NCI-H526 (cell line): ENCODE data around the gene BBOX1.

Experiments used
- DNase-seq, 2 experiments: peaks; one replicate each; lab custom pipeline; 2025; lab: John Stamatoyannopoulos, UW

Gene BBOX1

GRCh38 chr11:27025312-27025955 lies 15.2 kb upstream of the BBOX1 start:
- peak in 1 of 2 experiments; percentile 11 for DNase-seq

DNA sequence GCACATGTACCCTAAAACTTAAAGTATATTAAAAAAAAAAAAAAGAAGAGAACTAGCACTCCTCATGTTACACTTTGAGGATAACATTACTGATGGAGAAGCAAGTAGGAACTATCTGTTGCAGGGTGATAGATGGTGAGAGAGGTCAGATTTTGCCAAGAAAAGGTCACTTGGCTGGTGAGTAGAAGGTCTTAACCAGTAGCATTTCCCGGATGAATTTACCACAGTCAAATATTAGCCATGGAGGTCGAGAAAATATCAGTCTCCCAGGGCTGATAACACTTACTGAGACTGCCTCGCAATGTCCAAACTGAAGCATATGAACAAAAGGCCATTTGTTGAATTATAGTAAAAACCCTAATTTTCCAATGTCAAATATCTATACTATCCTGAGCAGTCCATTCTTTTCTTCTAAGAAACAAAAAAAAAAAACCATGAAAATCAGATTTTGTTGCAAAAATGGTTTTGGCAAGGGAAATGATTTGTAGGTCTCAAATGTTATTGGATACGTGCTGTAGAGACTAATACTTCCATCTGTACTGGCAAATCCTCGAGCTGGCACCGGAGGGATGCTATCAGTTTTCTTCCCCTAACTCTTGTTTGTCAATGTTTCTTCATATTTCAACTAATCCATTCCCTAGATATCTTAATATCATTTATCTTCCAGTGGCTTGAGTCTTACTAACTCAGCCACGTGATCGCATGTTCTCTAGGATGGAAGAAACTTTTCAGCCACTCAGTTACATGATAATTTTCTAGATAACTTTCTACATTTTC lies 14.5 kb upstream of the BBOX1 start:
- DNase-seq, result no peak

- no peak for DNase-seq
Observed at GRCh38 chr11:27028561-27028965, 12.1 kb upstream of the BBOX1 start.

DNA sequence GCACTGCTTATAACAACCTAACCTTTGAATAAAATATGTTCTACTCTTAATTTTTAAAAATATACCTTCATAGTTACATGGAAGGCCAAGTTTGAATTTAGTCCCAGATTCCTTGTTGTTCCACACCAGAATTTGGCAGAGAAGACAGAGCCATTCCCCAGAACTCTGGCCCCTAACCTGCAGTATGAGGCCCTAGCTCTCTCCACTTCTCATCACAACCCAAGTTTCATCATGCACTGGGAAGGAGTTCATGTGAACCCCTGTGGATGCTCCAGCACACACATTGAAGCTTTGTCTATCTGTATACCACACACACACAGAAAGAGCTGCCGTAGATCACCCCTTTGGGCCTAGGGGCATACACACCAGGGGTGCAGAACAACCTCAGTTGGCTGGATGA lies 10.6 kb upstream of the BBOX1 start:
- no peak for DNase-seq

GRCh38 chr11:27031754-27032153 lies 8.9 kb upstream of the BBOX1 start:
- no peak for DNase-seq

GRCh38 chr11:27039873-27040272 lies 742 bp upstream of the BBOX1 start:
- DNase-seq, result no peak

GRCh38 chr11:27041141-27041899 lies 705 bp downstream of the BBOX1 start:
- DNase-seq, result peak in 1 of 2 experiments; percentile 27

- no peak for DNase-seq
Observed at GRCh38 chr11:27046956-27047355, 6.3 kb downstream of the BBOX1 start.

DNA sequence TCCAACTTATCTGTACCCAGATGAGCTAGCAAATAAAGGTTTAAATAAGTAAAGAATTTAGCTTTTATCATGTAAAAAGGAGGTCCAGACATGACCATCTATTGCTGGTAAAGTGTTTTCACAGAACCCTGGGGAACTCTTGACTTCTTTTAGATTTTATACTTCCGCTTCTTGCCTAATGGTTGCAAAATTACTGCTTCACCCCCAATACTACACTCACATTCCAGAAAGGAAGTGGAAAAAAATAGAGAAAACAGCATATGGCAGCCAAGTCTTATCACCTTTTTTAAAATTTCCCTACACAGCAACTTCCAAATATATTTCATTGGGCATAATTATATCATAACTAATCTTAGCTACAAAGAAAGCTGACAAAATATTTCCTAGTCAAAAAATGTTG lies 12.1 kb downstream of the BBOX1 start:
- no peak for DNase-seq

DNA sequence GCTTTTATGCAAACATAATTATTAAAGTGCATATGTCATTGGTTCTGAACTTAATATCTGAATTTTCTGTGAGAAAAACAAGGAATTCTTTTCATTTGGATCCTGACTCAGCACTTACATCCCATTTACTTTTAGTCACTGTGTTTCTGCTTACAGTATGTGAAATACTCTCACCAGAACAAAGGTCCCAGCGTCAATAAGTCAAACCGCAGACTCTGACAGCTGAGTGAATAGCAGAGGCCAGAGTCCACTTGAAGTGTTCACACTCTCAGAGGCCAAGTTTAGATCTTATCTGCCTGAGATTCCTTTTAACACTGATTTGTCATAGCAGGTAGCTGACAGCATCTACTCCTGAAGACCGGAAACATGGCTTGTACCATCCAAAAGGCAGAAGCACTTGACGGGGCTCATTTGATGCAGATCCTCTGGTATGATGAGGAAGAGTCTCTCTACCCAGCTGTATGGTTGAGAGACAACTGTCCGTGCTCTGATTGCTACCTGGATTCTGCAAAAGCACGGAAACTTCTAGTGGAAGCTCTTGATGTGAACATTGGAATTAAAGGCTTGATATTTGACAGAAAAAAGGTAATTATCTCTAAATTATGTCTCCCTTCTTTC lies 14.6 kb downstream of the BBOX1 start:
- DNase-seq, result peak in 1 of 2 experiments; percentile 47

GRCh38 chr11:27057091-27057780 lies 16.6 kb downstream of the BBOX1 start:
- peak in 1 of 2 experiments; percentile 39 for DNase-seq

DNA sequence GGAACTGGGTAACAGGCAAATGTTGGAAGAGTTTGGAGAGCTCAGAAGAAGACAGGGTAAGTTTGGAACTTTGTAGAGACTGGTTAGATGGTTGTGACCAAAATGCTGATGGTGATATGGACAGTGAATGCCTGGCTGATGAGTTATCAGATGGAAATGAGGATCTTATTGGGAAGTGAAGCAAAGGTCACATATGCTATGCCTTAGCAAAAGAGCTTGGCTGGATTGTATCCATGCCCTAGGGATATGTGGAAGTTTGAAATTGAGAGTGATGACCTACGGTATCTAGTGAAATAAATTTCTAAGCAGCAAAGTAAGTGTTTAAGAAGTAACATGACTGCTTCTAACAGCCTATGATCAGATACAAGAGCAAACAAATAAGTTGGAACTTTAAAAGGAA lies 17.8 kb downstream of the BBOX1 start:
- DNase-seq, result no peak

- DNase-seq, result no peak
Observed at GRCh38 chr11:27059431-27059830, 18.8 kb downstream of the BBOX1 start.

DNA sequence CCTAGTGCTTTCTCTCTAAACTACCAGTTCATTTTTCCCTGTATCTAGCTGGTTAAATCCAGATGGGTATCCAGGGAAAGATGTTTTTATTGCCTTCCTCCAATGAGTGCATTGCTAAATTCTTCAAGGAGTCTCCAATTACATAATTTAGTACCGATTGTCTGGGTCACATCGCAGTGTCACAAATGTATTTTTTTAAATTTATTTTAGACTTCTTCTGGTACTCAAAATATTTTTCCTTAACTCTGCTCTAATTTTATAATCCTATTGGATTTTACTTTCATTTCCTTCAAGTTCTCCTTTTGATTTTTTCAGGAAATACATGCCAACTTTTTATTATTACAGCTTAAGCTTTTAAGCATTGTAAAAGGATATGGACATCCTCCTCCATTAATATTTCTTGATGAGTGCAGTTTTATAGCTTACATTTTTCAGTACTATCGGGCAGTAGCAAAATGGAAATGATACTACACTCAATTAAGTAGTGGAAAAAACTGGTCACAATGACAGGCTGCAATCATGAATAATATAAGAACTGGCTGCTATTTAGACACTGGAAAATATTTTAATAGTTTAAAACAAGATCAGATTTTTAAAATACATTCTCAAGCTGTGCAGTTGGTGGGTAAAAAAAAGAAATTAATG lies 20.3 kb downstream of the BBOX1 start:
- no peak for DNase-seq

GRCh38 chr11:27061461-27061821 lies 20.8 kb downstream of the BBOX1 start:
- DNase-seq, result no peak

GRCh38 chr11:27064086-27064485 lies 23.5 kb downstream of the BBOX1 start:
- DNase-seq, result peak; percentile 5 to 9

DNA sequence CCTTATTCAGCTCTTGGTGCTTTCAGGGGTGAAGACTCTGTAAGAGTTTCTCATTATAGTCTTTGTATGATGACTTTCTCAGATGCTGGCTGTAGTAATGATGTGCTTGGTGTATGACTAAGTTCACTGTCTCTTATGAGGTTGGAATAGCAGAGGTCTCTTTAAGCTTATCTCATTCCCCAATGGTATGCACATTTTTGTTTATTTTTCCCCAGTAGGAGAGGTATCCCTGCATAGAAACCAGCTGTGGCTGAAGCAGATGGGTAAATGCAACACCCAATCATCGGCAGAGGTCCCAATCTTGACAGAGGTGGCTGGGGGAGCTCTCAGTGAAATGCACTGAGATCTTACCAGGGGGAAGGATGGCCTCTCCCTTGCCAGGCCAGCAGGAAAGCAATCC lies 34.6 kb downstream of the BBOX1 start:
- no peak for DNase-seq

DNA sequence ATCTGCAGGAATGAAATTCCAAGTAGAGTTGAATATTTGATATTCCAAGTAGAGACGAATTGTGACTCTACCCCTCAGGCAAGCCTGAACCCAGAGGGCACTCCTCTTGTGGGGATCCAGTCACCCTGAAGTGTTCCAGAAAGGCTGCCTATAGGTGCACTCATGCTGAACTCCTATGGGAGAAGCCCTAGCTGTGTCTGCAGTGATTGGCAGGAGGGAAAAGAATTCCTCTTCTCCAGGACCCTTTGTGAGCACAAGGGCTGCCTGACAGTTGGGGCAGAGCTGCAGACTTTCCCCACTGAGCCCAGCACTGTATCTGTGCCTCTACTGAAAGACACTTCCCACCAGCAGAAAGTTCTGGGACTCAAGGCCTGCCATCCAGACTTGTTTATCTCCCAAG lies 35.0 kb downstream of the BBOX1 start:
- DNase-seq, result no peak

DNA sequence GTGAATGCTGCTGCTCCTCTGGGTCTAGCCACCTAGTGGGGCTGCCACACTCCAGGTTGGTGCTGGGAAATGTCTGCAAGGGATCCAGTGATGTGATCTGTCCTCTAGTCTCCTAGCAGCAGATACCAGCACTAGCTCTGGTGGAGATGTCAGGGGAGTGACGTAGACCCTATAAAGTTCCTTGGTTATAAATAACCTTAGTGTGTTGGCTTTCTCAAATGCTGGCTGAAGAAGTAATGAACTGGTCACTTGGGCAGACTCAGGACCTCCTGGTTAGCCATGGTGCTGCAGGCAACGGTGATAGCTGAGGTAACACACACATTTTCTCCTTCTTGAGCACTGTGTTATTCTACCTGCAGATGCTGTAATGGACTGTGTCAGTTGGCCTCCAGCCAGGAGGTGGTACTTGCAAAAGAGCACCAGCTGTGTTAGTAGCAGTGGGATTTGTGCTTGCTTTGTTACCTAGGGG lies 35.5 kb downstream of the BBOX1 start:
- peak in 1 of 2 experiments; percentile 16 for DNase-seq

- DNase-seq, result no peak
Observed at GRCh38 chr11:27081056-27081455, 40.4 kb downstream of the BBOX1 start.

DNA sequence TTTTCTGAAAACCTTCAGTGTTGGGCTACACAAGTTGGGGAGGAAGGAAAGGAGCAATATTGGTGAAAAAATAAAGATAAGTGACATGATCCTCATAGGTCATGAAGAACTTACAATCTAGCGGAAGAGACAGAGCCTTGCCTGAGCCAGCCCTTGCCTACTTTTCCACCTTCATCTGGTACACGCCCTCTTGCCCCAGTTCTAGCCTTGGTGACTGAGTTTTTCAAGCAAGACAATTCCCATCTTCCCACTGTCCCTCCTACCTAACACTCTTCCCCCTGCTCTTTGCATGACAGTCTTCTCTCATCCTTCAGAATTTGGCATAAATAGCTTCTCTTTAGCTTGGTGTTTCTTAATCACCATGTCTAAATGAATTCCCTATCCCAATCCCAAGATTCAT lies 42.6 kb downstream of the BBOX1 start:
- DNase-seq, result no peak
